Liver (tissue), 3 donors: ENCODE results near the gene CFAP54.
A peak's percentile ranks its signal among the peaks of the same experiment; 100 is the strongest.

ENCODE experiments used
- EGR1 ChIP-seq, 2 donors: IDR thresholded peaks; 2 replicates each; pipeline ENCODE4 v1.6.1; 2016 to 2018; ENCODE audit warnings: antibody characterized with exemption in 2 of 2, low read depth in 2 of 2
- GABPA ChIP-seq, 2 donors: IDR thresholded peaks in 1 of 2; conservative IDR thresholded peaks in 1 of 2; 2 replicates each; pipeline ENCODE4 v1.6.1; 2016; ENCODE audit warnings: antibody characterized with exemption in 2 of 2, mild to moderate bottlenecking in 1 of 2, moderate library complexity in 1 of 2
- RAD21 ChIP-seq, 2 donors: IDR thresholded peaks; 2 replicates each; pipeline ENCODE4 v1.6.1; 2016; ENCODE audit warnings: antibody characterized with exemption in 2 of 2, mild to moderate bottlenecking in 2 of 2
- RXRA ChIP-seq, 2 donors: IDR thresholded peaks; 2 replicates each; pipeline ENCODE4 v1.6.1; 2017 to 2018; ENCODE audit warnings: antibody characterized with exemption in 2 of 2, mild to moderate bottlenecking in 1 of 2
- SP1 ChIP-seq: IDR thresholded peaks from 2 replicates; pipeline ENCODE4 v1.6.1; 2018; ENCODE audit warnings: antibody characterized with exemption, mild to moderate bottlenecking
- TAF1 ChIP-seq: conservative IDR thresholded peaks from 2 replicates; pipeline ENCODE4 v1.6.1; 2016; ENCODE audit warnings: antibody characterized with exemption, mild to moderate bottlenecking
- YY1 ChIP-seq: IDR thresholded peaks from 2 replicates; pipeline ENCODE4 v1.6.1; 2016; ENCODE audit warnings: antibody characterized with exemption, mild to moderate bottlenecking
- TF ChIP-seq, protein P1 (sequence below): fragments of 150-350 bp; IDR thresholded peaks from 2 replicates; pipeline ENCODE4 v1.5.1; 2017; ENCODE audit warnings: improper control_type of control experiment, low read depth, low read length; ENCODE audit not compliant: missing input control
- TF ChIP-seq, protein P2 (sequence below): IDR thresholded peaks from 2 replicates; pipeline ENCODE4 v1.6.1; 2016; ENCODE audit warnings: antibody characterized with exemption
- TF ChIP-seq, protein P3 (sequence below): IDR thresholded peaks from 2 replicates; pipeline ENCODE4 v1.6.1; 2016; ENCODE audit warnings: antibody characterized with exemption, mild to moderate bottlenecking
- TF ChIP-seq, protein P4 (sequence below): IDR thresholded peaks from 2 replicates; pipeline ENCODE4 v1.6.1; 2016; ENCODE audit warnings: antibody characterized with exemption
- donor health status: healthy.
- donor health status: healthy.

DNA sequence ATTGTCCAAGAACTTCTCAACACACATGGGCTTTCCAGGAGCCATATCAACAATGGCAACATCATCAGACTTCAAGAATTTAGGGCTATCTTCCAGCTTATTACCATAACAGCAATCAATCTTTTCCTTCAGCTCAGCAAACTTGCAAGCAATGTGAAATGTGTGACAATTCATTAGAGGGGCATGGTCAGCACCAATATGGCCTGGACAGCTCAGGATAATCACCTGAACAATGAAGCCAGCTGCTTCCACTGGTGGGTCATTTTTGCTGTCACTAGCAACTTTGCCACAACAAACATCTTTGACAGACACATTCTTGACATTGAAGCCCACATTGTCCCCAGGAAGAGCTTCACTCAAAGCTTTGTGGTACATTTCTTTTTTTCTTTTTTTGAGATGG, 411.8 kb downstream of the CFAP54 start:
- TF ChIP-seq, protein P1, sequence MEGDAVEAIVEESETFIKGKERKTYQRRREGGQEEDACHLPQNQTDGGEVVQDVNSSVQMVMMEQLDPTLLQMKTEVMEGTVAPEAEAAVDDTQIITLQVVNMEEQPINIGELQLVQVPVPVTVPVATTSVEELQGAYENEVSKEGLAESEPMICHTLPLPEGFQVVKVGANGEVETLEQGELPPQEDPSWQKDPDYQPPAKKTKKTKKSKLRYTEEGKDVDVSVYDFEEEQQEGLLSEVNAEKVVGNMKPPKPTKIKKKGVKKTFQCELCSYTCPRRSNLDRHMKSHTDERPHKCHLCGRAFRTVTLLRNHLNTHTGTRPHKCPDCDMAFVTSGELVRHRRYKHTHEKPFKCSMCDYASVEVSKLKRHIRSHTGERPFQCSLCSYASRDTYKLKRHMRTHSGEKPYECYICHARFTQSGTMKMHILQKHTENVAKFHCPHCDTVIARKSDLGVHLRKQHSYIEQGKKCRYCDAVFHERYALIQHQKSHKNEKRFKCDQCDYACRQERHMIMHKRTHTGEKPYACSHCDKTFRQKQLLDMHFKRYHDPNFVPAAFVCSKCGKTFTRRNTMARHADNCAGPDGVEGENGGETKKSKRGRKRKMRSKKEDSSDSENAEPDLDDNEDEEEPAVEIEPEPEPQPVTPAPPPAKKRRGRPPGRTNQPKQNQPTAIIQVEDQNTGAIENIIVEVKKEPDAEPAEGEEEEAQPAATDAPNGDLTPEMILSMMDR: no peak
- TF ChIP-seq EGR1 (IDR thresholded peaks at IDR 0.05; ENCODE audit: low read depth in 2 of 2) (no peak), GABPA (IDR thresholded peaks at IDR 0.05 in 1 of 2, conservative IDR thresholded peaks at IDR 0.05 in 1 of 2) (no peak), RAD21 (IDR thresholded peaks at IDR 0.05) (no peak), YY1 (no peak), TAF1 (no peak), RXRA (IDR thresholded peaks at IDR 0.05) (no peak), SP1 (no peak)
- TF ChIP-seq, protein P2, sequence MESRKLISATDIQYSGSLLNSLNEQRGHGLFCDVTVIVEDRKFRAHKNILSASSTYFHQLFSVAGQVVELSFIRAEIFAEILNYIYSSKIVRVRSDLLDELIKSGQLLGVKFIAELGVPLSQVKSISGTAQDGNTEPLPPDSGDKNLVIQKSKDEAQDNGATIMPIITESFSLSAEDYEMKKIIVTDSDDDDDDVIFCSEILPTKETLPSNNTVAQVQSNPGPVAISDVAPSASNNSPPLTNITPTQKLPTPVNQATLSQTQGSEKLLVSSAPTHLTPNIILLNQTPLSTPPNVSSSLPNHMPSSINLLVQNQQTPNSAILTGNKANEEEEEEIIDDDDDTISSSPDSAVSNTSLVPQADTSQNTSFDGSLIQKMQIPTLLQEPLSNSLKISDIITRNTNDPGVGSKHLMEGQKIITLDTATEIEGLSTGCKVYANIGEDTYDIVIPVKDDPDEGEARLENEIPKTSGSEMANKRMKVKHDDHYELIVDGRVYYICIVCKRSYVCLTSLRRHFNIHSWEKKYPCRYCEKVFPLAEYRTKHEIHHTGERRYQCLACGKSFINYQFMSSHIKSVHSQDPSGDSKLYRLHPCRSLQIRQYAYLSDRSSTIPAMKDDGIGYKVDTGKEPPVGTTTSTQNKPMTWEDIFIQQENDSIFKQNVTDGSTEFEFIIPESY: no peak
- TF ChIP-seq, protein P3, sequence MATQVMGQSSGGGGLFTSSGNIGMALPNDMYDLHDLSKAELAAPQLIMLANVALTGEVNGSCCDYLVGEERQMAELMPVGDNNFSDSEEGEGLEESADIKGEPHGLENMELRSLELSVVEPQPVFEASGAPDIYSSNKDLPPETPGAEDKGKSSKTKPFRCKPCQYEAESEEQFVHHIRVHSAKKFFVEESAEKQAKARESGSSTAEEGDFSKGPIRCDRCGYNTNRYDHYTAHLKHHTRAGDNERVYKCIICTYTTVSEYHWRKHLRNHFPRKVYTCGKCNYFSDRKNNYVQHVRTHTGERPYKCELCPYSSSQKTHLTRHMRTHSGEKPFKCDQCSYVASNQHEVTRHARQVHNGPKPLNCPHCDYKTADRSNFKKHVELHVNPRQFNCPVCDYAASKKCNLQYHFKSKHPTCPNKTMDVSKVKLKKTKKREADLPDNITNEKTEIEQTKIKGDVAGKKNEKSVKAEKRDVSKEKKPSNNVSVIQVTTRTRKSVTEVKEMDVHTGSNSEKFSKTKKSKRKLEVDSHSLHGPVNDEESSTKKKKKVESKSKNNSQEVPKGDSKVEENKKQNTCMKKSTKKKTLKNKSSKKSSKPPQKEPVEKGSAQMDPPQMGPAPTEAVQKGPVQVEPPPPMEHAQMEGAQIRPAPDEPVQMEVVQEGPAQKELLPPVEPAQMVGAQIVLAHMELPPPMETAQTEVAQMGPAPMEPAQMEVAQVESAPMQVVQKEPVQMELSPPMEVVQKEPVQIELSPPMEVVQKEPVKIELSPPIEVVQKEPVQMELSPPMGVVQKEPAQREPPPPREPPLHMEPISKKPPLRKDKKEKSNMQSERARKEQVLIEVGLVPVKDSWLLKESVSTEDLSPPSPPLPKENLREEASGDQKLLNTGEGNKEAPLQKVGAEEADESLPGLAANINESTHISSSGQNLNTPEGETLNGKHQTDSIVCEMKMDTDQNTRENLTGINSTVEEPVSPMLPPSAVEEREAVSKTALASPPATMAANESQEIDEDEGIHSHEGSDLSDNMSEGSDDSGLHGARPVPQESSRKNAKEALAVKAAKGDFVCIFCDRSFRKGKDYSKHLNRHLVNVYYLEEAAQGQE: peak; percentile 62
- TF ChIP-seq, protein P4, sequence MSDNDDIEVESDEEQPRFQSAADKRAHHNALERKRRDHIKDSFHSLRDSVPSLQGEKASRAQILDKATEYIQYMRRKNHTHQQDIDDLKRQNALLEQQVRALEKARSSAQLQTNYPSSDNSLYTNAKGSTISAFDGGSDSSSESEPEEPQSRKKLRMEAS: no peak
